Urinary bladder (tissue), 4 donors: ENCODE measurements around the gene RFTN1. TPM values are rescaled to one million over a fixed set of nuclear protein-coding genes. Genes with fewer than 3 reads are reported as not detected.

Source experiments
- DNase-seq: peaks from one replicate; pipeline ENCODE4 v3.0.0-alpha.2; 2015; ENCODE audit errors: extremely low spot score
- H3K27ac ChIP-seq: one replicate; pipeline ENCODE4 v1.5.1; 2013; ENCODE audit warnings: low read depth, mild to moderate bottlenecking, moderate library complexity
- H3K36me3 ChIP-seq: one replicate; pipeline ENCODE4 v1.6.1; 2013; ENCODE audit warnings: mild to moderate bottlenecking, moderate library complexity; ENCODE audit not compliant: insufficient read depth
- H3K4me1 ChIP-seq: one replicate; pipeline ENCODE4 v1.6.1; 2013; ENCODE audit warnings: mild to moderate bottlenecking, moderate library complexity; ENCODE audit not compliant: insufficient read depth
- H3K4me3 ChIP-seq: one replicate; pipeline ENCODE4 v1.5.1; 2013; ENCODE audit warnings: low read depth, low read length
- WGBS: extraction: QIAGEN DNeasy Blood & Tissue Kit; methylation state at CpG from one replicate; pipeline ENCODE4 v1.1.7; 2013; 5-methylcytosine and 5-hydroxymethylcytosine counted together
- polyA plus RNA-seq: library from polyadenylated mRNA; stranded (reverse); fragments of 200-250 nt; gene quantifications from one replicate; pipeline ENCODE4 v1.2.3, GENCODE V29; 2013
- total RNA-seq: library from RNA; depleted of rRNA; stranded (reverse); fragments of >200 nt; gene quantifications from one replicate; pipeline ENCODE4 v1.2.3, GENCODE V29; 2014
- donor health status: healthy with polysubstance abuse.
- donor health status: healthy.

Gene RFTN1
- total and polyA plus RNA-seq, 2 donors, result 26.3 to 26.7 TPM

DNA sequence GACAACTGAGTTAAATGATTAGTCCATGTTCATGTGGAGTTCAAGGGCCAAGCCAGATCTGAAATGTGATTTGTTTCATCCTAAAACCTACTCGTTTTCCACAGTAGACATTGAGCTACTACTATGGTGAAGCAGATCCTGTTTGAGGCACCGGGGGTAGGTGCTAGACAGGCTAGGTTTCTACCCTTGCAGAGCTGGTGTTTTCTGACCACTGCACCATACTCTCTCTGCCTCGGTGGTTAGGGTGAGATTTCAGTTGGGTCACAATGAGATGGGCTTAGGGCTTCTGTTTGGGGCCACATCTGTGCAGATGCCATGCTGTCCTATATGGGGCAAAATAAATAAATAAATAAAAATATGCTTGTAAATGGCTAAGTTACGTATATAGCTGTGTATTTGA, 149.2 kb downstream of the RFTN1 start:
- Histone ChIP-seq H3K27ac (no peak overlapping the region), H3K4me3 (no peak overlapping the region), H3K4me1 (no peaks in the 10 kb centered on the region), H3K36me3 (no peaks in the 10 kb centered on the region)
- 79% methylated on average over 4 of the region's 4 CpGs for WGBS
- DNase-seq, result no peak

DNA sequence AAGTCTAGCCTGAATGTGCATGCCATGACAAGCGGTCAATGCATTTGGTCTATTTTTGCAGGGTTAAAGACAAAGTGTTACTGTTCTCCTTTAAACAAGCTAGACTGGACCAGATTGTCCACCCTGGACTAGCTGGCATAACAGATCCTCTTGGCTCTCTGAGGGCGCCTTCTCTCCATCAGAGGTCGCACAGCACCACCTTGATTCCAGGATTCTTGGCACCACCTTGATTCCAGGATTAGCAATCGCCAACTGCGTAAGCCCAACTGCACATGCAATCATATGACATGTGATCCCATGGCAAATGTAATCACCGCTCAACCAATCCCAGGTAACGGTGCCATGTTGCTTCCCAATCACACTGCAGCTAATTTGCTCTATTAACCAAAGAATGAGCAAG, 149.9 kb downstream of the RFTN1 start:
- WGBS, result 95% methylated on average over 7 of the region's 7 CpGs
- Histone ChIP-seq H3K36me3 (no peaks in the 10 kb centered on the region), H3K4me3 (no peak overlapping the region), H3K27ac (no peak overlapping the region), H3K4me1 (no peaks in the 10 kb centered on the region)
- DNase-seq, result no peak

DNA sequence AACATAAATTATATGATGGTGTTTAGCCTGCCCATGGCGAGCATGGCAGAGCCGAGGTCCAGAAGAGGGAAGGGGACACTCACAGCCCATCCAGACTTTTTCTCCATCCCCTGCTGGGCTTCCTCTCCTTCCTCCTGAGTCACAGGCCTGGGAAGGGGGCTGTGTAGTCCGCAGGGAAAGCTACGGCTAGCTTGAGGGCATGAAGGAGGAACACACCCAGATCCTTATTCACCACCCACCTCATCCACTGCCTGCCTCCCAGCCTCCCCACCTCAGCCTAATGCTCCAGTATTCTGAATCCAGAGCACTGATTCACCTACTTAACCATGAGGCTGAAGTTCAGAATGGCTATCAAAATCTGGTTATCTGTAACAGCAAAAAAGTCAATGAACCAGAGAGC, 150.7 kb downstream of the RFTN1 start:
- DNase-seq, result no peak

DNA sequence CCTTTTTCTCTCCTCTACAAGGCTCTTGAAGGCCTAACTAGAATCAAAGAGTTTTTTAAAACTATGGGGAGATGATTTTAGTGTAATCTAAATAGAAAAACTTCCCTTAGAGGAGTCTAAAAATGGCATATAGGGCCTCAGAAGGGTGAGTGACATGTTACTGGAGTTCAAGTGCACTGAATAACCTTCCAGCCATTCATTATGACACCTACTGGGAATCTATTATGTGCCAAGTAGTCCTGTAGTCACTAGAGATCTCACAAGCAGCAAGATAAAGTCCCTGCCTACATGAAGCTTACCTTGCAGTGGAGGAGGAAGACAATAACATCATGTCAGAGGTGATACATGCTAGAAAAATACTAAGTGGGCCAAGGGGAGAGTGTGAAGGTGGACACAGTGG, 152.4 kb downstream of the RFTN1 start:
- Histone ChIP-seq H3K4me3 (no peak overlapping the region), H3K36me3 (no peaks in the 10 kb centered on the region), H3K27ac (no peak overlapping the region), H3K4me1 (no peaks in the 10 kb centered on the region)
- no peak for DNase-seq

More for the DNA sequence above, 150.7 kb downstream of the RFTN1 start:
- Histone ChIP-seq H3K4me1 (no peaks in the 10 kb centered on the region), H3K36me3 (no peaks in the 10 kb centered on the region), H3K27ac (no peak overlapping the region), H3K4me3 (no peak overlapping the region)
- 74% methylated on average over 4 of the region's 4 CpGs for WGBS

DNA sequence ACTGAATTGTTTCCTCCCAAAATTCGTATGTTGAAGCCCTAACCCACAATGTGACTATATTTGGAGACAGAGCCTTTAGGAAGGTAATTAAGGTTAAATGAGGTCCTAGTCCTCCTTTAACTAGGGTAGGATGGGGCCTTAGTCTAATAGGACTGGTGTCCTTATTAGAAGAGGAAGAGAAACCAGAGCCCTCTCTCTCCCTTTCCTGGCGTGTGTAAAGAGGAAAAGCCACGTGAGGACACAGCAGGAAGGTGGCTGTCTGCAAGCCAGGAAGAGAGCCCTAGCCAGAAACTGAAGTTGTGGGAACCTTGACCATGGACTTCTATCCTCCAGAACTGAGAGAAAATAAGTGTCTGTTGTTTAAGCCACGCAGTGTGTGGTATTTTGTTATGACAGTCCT, 154.2 kb downstream of the RFTN1 start:
- Histone ChIP-seq H3K4me3 (no peak overlapping the region), H3K4me1 (no peaks in the 10 kb centered on the region), H3K36me3 (no peaks in the 10 kb centered on the region), H3K27ac (no peak overlapping the region)
- DNase-seq, result no peak
- 72% methylated on average over 4 of the region's 4 CpGs for WGBS

DNA sequence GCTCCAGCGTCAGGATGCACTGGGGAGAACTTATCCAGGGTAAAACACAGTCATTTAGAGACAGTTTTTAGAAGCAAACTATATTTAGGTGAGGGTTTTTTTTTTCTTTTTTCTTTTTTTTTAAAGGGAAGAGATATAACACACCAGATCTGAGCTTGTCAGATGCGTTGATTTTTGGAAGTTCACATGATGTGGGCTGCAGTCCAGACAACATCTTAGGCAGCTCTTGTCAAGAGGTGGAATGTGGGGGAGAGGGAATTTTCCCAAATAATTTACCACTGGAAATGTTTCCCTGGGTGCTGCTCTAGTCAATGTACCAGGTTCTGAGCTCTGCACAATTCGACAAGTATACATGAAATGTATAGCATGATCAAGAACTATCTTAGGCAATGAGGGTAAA, 155.2 kb downstream of the RFTN1 start:
- 79% methylated on average over 3 of the region's 3 CpGs for WGBS
- Histone ChIP-seq H3K27ac (no peak overlapping the region), H3K4me1 (no peaks in the 10 kb centered on the region), H3K36me3 (no peaks in the 10 kb centered on the region), H3K4me3 (no peak overlapping the region)
- no peak for DNase-seq

DNA sequence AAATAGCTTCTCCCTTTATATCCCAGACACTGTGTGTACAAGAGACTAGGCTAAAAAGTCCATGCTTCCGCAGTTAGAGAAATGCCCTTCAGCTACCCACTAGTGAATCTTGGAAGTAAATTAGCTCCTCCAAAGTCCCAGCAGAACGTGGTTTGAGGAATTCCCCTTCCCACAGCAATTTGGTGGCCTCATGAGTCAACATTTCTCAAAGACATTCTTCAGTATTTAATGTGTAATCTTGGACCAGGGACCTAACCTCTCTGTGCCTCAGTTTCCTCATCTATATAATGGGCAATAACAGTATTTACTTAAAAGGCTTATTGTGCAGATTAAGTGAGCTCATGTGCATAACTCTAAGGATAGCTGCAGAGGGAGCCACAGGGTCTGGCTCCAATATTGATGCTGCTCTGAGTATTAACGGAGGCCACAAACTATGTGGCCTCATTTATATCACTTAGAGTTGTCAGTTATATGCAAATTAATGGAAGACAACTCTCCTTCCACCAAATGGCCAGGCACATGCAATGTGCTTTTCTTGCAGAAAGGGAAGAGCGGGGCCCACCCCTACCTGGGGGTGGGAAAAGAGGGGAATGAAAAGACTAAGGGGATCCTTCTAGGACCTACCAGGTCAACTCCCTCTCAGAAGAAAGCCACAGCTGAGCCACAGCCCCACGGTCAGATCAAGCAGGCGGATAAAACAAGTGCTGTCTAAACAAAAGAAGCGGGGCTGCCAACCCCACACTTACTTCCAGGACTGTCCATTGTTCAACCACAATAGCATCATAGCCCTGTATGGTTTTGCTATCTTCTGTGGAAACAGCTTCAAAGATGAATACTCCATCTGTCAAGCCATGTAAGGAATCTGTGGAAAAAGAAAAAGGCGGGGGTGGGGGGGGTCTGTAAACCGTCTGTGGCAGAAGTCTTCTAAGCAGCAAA, 156.0 kb downstream of the RFTN1 start:
- 79% methylated on average over 9 of the region's 9 CpGs for WGBS
- Histone ChIP-seq H3K27ac (no peak overlapping the region), H3K36me3 (no peaks in the 10 kb centered on the region), H3K4me3 (no peak overlapping the region), H3K4me1 (no peaks in the 10 kb centered on the region)
- no peak for DNase-seq

DNA sequence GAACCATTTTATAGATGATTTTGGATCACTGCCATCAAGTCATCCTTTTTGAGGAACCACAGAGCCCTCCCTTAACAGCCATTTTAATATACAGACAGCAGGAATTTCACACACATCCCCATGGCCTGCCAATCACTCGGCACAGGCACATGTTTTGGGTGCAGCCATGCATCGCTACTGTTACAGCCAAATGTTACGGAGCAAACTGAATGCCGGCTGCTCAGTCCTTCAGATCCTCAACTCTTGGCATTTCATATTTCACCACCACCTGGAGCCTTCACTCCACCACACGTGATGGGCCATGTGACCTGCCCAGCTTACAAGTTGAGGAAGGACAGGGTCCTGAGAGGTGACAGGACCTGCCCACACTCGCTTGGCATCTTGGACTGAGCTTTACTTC, 157.7 kb downstream of the RFTN1 start:
- no peaks in the 10 kb centered on the region for H3K4me1 ChIP-seq
- 97% methylated on average over 6 of the region's 6 CpGs for WGBS
- H3K36me3 ChIP-seq, result no peaks in the 10 kb centered on the region
- no peak overlapping the region for H3K4me3 ChIP-seq
- H3K27ac ChIP-seq, result no peak overlapping the region
- DNase-seq, result no peak

DNA sequence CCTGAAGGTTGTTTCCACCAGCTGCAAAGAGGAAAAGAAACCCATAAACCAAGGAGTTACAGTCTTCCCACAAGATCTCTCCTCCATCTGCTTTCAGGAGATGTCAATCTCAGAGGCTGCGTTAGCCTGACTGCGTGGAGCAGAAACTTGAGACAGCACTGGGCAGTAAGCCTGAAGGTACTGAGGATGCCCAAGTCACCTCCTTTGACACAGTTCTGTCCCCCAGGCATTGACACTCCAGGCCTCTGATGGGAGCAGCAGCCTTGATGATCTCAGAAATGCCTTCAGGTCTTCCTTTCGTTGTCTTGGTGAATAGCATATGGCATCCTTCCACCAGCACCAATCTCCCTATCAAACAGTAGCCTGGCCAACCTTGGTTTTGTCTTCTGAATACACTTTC, 159.2 kb downstream of the RFTN1 start:
- Histone ChIP-seq H3K36me3 (no peaks in the 10 kb centered on the region), H3K4me1 (no peaks in the 10 kb centered on the region), H3K4me3 (no peak overlapping the region), H3K27ac (no peak overlapping the region)
- no peak for DNase-seq
- WGBS, result 92% methylated on average over 3 of the region's 3 CpGs

DNA sequence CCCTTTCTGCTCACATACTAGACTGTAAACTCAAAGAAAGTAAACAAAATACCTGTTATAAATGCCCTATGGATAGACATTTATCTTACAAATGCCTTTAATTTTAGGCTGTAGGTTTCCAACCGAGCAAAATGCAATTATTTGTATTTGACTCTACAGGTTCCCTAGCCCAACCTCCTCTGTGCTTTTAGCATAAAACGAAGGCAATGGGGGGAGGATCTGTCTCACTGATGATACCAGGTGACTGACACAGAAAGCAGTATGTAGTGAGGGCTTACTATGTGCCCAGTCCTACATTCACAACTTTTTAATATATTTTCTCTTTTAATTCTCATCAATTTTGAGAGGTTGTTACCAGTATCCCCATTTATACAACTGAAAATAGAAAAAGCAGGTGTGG, 161.1 kb downstream of the RFTN1 start:
- no peak overlapping the region for H3K4me3 ChIP-seq
- 68% methylated on average over 2 of the region's 2 CpGs for WGBS
- no peak for DNase-seq
- no peaks in the 10 kb centered on the region for H3K36me3 ChIP-seq
- no peaks in the 10 kb centered on the region for H3K4me1 ChIP-seq
- H3K27ac ChIP-seq, result no peak overlapping the region

DNA sequence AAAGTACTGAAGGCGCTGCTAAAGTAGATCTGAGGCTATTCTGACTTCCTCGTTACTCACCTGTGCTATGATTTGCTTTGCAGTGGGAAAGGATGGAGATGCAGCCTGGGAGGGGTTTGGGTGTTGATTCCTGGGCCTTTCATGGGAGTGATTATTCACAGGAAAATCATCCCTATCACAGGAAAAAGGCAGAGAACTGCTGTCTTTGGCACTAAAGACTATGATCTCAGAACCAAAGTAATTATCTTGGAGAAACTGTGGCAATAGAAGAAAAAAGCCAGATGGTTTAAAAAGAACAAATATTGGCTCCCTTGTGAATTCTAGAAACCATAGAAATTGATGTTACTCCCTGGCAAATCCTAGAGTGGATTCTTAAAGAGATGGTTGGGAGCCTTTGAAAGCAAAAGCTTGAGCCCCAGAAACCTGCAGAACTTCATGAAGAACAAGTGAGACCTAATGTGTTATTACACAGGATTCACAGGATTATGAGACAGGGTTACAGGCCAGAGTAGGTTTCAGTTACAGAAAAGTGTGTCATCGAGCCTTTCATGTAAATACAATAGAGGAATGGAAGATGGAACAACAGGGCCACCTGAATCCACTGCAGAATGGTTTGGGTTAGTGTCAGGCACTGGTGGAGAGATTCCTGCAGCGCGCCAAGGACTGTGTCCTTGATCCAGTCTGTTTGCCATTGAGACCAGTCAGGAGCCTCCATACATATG, 162.7 kb downstream of the RFTN1 start:
- DNase-seq, result no peak
- WGBS, result 93% methylated on average over 5 of the region's 5 CpGs
- Histone ChIP-seq H3K4me3 (no peak overlapping the region), H3K27ac (no peak overlapping the region), H3K4me1 (no peaks in the 10 kb centered on the region), H3K36me3 (no peaks in the 10 kb centered on the region)

DNA sequence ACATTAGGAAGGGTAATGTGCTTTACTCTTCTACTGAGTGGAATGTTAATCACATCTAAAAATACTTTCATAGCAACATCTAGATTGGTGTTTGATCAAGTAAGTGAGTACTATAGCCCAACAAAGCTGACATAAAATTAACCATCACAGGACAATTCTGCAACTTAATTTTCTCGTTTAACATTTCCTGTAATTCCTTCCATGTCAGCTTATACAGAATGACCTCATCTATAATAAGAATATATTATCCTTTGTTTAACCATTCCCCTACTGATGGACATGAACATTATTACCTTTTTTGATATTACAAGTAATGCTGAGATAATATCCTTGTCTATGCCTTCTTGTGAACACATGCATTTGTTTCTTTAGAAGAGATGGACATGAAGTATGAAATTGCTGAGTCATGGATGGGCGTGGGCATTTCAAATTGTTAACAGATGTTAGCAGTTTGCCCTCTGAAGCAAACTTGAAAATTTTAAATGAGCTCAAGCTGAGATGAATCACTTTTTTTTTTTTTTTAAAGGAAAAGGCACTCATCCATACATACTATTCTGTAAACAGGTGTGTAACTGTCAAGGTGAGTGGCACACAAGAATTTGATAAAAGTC, 163.4 kb downstream of the RFTN1 start:
- H3K4me3 ChIP-seq, result no peak overlapping the region
- WGBS, result 45% methylated on average over 2 of the region's 2 CpGs
- H3K4me1 ChIP-seq, result no peaks in the 10 kb centered on the region
- no peaks in the 10 kb centered on the region for H3K36me3 ChIP-seq
- DNase-seq, result no peak
- H3K27ac ChIP-seq, result no peak overlapping the region

DNA sequence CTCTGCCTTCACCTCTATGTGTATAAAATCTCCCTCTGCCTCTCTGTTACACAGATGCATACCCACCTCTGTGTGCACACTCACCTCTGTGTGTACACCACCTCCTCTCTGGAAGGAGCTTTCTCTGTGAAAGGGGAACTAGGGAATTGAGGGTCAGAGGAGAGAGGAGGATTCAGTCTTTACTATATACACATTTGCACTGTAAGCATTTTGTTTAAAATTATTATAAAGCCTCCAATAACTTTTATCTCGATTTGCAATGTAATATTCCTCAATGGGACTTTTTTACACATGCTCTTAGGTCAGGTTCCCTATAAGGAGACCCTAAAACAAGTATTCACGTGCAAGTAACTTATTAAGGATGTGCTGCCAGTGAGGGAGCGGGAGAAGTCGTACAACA, 166.0 kb downstream of the RFTN1 start:
- 91% methylated on average over 4 of the region's 4 CpGs for WGBS
- no peak overlapping the region for H3K27ac ChIP-seq
- DNase-seq, result no peak
- no peaks in the 10 kb centered on the region for H3K4me1 ChIP-seq
- no peaks in the 10 kb centered on the region for H3K36me3 ChIP-seq
- H3K4me3 ChIP-seq, result no peak overlapping the region
